ENCODE data around the gene MTUS2. TPM values are rescaled to one million over a fixed set of nuclear protein-coding genes. Genes with fewer than 3 reads are reported as not detected.
"Not testable (repeated sequence)": the region's sequence is repeated elsewhere in the genome, so short reads cannot be mapped to it uniquely, and the experiment has no call there.

The MTUS2 gene
- total RNA-seq, 1 donor from 2014 or later = 0.41 TPM

DNA sequence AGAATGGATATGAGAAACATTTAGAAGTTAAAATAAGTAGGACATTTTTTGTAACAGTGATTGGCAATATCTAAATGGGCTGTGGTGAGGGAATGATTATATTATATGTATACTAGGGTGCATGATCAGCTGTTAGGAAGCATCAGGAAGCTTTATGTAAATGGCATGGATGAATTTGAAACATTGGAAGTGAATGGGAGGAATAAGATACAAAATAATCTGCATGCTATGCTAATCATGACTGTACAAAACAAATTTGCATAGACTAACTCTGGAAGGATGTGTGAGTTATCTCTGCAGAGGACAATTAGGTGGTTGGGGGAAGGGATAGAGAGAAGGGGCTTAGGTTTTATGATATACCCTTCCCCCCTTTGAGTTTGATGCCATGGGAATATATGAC lies 156.5 kb downstream of the MTUS2 start:
- intact Hi-C loops (cut with DNase I) = no loop called here
- TF ChIP-seq, protein P1, sequence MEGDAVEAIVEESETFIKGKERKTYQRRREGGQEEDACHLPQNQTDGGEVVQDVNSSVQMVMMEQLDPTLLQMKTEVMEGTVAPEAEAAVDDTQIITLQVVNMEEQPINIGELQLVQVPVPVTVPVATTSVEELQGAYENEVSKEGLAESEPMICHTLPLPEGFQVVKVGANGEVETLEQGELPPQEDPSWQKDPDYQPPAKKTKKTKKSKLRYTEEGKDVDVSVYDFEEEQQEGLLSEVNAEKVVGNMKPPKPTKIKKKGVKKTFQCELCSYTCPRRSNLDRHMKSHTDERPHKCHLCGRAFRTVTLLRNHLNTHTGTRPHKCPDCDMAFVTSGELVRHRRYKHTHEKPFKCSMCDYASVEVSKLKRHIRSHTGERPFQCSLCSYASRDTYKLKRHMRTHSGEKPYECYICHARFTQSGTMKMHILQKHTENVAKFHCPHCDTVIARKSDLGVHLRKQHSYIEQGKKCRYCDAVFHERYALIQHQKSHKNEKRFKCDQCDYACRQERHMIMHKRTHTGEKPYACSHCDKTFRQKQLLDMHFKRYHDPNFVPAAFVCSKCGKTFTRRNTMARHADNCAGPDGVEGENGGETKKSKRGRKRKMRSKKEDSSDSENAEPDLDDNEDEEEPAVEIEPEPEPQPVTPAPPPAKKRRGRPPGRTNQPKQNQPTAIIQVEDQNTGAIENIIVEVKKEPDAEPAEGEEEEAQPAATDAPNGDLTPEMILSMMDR (IDR thresholded peaks at IDR 0.05) = no peak
- H3K4me1 ChIP-seq = no peaks in the 10 kb centered on the region

DNA sequence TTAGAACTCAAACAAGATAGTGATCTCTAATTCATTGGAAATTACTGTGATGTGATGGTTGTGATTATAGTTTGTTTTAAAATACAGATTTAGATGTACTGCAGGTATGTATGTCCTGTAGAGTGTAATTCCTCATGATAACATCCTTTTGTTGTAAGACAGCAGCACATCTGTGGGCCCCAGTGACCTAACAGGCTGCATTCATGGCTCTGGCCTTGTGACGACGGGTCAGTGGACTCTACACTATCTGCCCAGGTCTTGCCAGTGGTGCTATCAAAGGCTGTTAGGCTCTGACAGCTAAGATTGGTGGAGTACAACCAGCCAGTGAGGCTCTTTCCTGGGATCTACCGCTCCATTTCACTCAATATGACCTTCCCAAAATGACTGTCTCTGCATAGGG lies 158.4 kb downstream of the MTUS2 start:
- no peak for ATAC-seq
- no peak for DNase-seq
- Histone ChIP-seq H3K9me3 (no peaks in the 10 kb centered on the region), H3K36me3 (no peaks in the 10 kb centered on the region), H3K4me1 (no peaks in the 10 kb centered on the region), H3K27ac (no peak overlapping the region), H3K27me3 (no peaks in the 10 kb centered on the region), H3K4me3 (no peak overlapping the region)
- intact Hi-C loops (cut with DNase I) = no loop called here
- TF ChIP-seq, protein P1 (IDR thresholded peaks at IDR 0.05) = no peak

More for the DNA sequence above, 156.5 kb downstream of the MTUS2 start:
- ATAC-seq (no peak), DNase-seq (no peak)
- Histone ChIP-seq H3K9me3 (no peaks in the 10 kb centered on the region), H3K27ac (no peak overlapping the region), H3K36me3 (no peaks in the 10 kb centered on the region), H3K27me3 (no peaks in the 10 kb centered on the region), H3K4me3 (no peak overlapping the region)

DNA sequence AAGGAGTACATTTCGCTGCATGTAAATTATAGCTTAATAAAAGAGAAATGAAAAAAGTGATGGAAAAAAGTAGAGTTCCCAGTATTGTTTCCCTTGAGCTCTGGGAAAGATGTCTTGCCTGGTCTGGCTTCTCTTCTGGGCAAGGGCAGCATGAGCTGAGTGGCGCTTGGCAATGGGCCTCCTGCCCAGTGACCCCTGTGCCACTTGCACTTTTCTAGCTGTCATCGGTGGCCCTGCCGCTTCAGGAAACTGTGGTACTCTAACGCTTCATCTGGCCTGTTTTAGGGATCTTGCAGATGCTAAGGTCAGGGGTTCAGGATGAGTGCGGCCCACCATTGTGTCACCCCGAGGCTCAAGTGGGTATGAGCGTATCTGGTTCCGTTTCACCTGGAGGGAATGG lies 161.4 kb downstream of the MTUS2 start:
- Histone ChIP-seq H3K27me3 (no peaks in the 10 kb centered on the region), H3K36me3 (no peaks in the 10 kb centered on the region), H3K9me3 (no peaks in the 10 kb centered on the region), H3K4me1 (no peaks in the 10 kb centered on the region), H3K27ac (no peak overlapping the region), H3K4me3 (no peak overlapping the region)
- ATAC-seq (no peak), DNase-seq (no peak)
- intact Hi-C loops (cut with DNase I) = no loop called here
- TF ChIP-seq, protein P1 (IDR thresholded peaks at IDR 0.05) = no peak

DNA sequence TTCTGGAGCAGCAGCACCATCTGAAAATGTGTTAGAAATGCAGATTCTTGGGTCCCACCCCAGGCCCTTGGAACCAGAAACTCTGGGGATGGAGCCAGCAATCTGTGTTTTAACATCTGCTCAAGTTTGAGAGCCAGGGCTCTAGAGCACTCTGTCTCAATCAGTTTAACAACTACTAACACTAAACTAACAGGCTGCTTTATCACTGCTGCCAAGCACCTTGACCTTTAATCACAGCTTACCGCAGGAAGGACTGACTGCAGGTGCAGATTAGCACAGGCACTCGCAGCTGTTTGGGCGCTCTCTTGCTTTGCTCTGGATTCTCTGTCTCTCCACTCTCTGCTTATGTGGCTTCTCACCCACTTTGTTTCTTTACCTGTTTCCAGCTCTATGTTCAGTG lies 163.5 kb downstream of the MTUS2 start:
- H3K4me1 ChIP-seq = no peaks in the 10 kb centered on the region
- H3K27me3 ChIP-seq = no peaks in the 10 kb centered on the region
- H3K36me3 ChIP-seq = no peaks in the 10 kb centered on the region
- no peaks in the 10 kb centered on the region for H3K9me3 ChIP-seq
- ATAC-seq (peak; percentile 45), DNase-seq (no peak)
- TF ChIP-seq, protein P1 (IDR thresholded peaks at IDR 0.05) = no peak
- intact Hi-C loops (cut with DNase I) = no loop called here
- H3K27ac ChIP-seq = no peak overlapping the region
- no peak overlapping the region for H3K4me3 ChIP-seq

DNA sequence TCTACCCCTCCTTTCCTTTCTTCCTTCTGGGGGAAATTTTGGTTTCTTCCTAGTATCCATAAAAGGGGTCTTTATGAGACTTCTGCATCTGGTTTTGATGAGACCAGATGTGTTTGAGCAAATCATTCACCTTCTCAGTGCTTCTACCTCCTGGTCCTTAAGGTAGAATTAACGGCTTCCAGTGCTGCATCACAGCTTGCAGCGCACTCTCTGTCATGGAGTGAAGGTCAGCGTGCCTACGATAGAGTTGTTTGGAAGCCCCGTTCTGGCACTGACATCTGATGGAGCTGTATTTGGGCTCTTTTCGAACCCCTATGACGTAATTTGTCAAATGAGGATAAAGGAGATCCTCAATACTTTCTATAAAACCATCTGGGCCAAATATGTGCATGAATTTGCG lies 164.2 kb downstream of the MTUS2 start:
- no peak overlapping the region for H3K4me3 ChIP-seq
- H3K36me3 ChIP-seq = no peaks in the 10 kb centered on the region
- H3K27me3 ChIP-seq = no peaks in the 10 kb centered on the region
- H3K4me1 ChIP-seq = no peaks in the 10 kb centered on the region
- TF ChIP-seq, protein P1 (IDR thresholded peaks at IDR 0.05) = no peak
- no peak overlapping the region for H3K27ac ChIP-seq
- no peaks in the 10 kb centered on the region for H3K9me3 ChIP-seq
- DNase-seq (no peak), ATAC-seq (no peak)
- intact Hi-C loops (cut with DNase I) = no loop called here

DNA sequence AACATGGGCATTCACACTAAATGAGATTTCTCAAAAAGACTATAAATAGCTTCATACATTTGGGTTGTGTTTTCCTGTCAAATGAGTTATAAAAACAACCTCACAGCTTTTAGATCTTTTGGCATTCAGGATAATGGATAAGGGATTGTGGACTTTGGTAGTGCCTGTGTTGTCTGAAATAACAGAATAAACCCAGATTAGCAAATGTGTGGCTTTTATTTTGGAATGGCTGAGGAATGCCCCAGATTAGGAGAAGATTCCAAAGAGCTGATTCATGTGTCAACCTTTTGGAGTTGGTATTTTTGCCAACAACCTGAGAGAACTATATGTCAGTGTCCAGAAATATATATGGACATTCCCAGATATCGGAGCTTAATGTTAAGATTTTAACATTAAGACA lies 164.7 kb downstream of the MTUS2 start:
- ATAC-seq (no peak), DNase-seq (no peak)
- no peaks in the 10 kb centered on the region for H3K36me3 ChIP-seq
- H3K27me3 ChIP-seq = no peaks in the 10 kb centered on the region
- TF ChIP-seq, protein P1 (IDR thresholded peaks at IDR 0.05) = no peak
- intact Hi-C loops (cut with DNase I) = no loop called here
- H3K9me3 ChIP-seq = no peaks in the 10 kb centered on the region
- no peaks in the 10 kb centered on the region for H3K4me1 ChIP-seq
- H3K27ac ChIP-seq = no peak overlapping the region
- no peak overlapping the region for H3K4me3 ChIP-seq

DNA sequence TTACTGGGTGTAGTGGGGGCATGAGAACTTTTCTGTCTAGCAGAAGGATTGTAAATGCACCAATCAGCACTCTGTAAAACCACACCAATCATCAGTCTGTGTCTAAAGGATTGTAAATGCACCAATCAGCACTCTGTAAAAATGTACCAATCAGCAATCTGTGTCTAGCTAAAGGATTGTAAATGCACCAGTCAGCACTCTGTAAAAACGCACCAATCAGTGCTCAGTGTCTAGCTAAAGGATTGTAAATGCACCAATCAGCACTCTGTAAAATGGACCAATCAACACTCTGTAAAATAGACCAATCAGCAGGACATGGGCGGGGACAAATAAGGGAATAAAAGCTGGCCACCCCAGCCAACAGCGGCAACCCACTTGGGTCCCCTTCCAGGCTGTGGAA lies 170.2 kb downstream of the MTUS2 start:
- H3K27ac ChIP-seq; H3K36me3 ChIP-seq; ATAC-seq; DNase-seq; H3K4me3 ChIP-seq; intact Hi-C loops (cut with DNase I); H3K27me3 ChIP-seq; H3K4me1 ChIP-seq; H3K9me3 ChIP-seq: not testable (repeated sequence)
